Measurements from ENCODE around the gene RSPH1. TPM values are rescaled to one million over a fixed set of nuclear protein-coding genes. Genes with fewer than 3 reads are reported as not detected.

The RSPH1 gene
- total RNA-seq, 2 experiments from 2014 or later = 0.34 to 0.38 TPM

GRCh38 chr21:42437786-42438185 is 58.2 kb downstream of the RSPH1 start:
- Mint-ChIP-seq H3K27me3 (no peaks in the 10 kb centered on the region), H3K36me3 (ENCODE audit: low read depth) (peaks cover 100% of the 10 kb centered on the region), H3K4me1 (ENCODE audit: low read depth) (peaks cover 63% of the 10 kb centered on the region), H3K4me3 (no peak overlapping the region), H3K27ac (peak overlapping the region; percentile 84), H3K9me3 (no peaks in the 10 kb centered on the region)
- ATAC-seq (ENCODE audit: poor library complexity) (no peak), DNase-seq (no peak)
- peaks cover 96% of the 10 kb centered on the region for H3K36me3 ChIP-seq (ENCODE audit: insufficient read depth, low read length)
- no peaks in the 10 kb centered on the region for H3K27me3 ChIP-seq (ENCODE audit: control insufficient read depth in 1 of 2, insufficient read depth in 2 of 2, low read length in 2 of 2)
- TF ChIP-seq CTCF (IDR thresholded peaks at IDR 0.05) = no peak
- H3K4me3 ChIP-seq (ENCODE audit: low read length) = no peak overlapping the region
- no peaks in the 10 kb centered on the region for H3K9me3 ChIP-seq (ENCODE audit: control insufficient read depth in 1 of 2, insufficient read depth in 1 of 2, low read length in 2 of 2)
- peak overlapping the region in 1 of 2 donors; percentile 5 for H3K27ac ChIP-seq (ENCODE audit: low read depth in 1 of 2, low read length in 2 of 2)
- ChIA-PET POLR2A (interaction anchor here (1.1 to 2.2 kb wide), 4 partner anchors 13 to 34 kb away, joined by 3 to 6 read pairs (median 4); partner anchors contain the start of gene UBASH3A), CTCF (interaction anchor here (1.0 kb wide), 1 partner anchor 13 kb away, joined by 3 read pairs; no protein-coding TSS in a partner anchor)
- peaks cover 31% of the 10 kb centered on the region for H3K4me1 ChIP-seq (ENCODE audit: insufficient read depth, low read length)
- intact Hi-C loops (cut with DNase I, micrococcal nuclease) = loop anchor here in 1 of 2 experiments (5.0 kb wide), 1 partner anchor 40 kb away; the partner anchor contains the start of gene TMPRSS3

GRCh38 chr21:42436914-42437313 is 59.1 kb downstream of the RSPH1 start:
- no peak overlapping the region for H3K4me3 Mint-ChIP-seq
- ChIA-PET POLR2A (interaction anchor here (1.8 to 2.2 kb wide), 2 partner anchors 12 to 13 kb away, joined by 4 to 6 read pairs; no protein-coding TSS in a partner anchor), CTCF (interaction anchor here (1.2 kb wide), 1 partner anchor 16 kb away, joined by 3 read pairs; no protein-coding TSS in a partner anchor)
- TF ChIP-seq CTCF (IDR thresholded peaks at IDR 0.05) = no peak
- peaks cover 31% of the 10 kb centered on the region for H3K4me1 ChIP-seq (ENCODE audit: insufficient read depth, low read length)
- H3K27me3 ChIP-seq (ENCODE audit: control insufficient read depth in 1 of 2, insufficient read depth in 2 of 2, low read length in 2 of 2) = no peaks in the 10 kb centered on the region
- H3K9me3 ChIP-seq (ENCODE audit: control insufficient read depth in 1 of 2, insufficient read depth in 1 of 2, low read length in 2 of 2) = peaks cover 0 to 5% of the 10 kb centered on the region in 2 experiments
- peaks cover 100% of the 10 kb centered on the region for H3K36me3 Mint-ChIP-seq (ENCODE audit: low read depth)
- no peaks in the 10 kb centered on the region for H3K9me3 Mint-ChIP-seq
- H3K4me1 Mint-ChIP-seq (ENCODE audit: low read depth) = peaks cover 65% of the 10 kb centered on the region
- H3K36me3 ChIP-seq (ENCODE audit: insufficient read depth, low read length) = peaks cover 96% of the 10 kb centered on the region
- peak overlapping the region; percentile 89 for H3K27ac Mint-ChIP-seq
- H3K4me3 ChIP-seq (ENCODE audit: low read length) = no peak overlapping the region
- ATAC-seq (ENCODE audit: poor library complexity) = no peak
- H3K27me3 Mint-ChIP-seq = no peaks in the 10 kb centered on the region
- H3K27ac ChIP-seq (ENCODE audit: low read depth in 1 of 2, low read length in 2 of 2) = peak overlapping the region in 1 of 2 donors; percentile 5
- DNase-seq = no peak
- intact Hi-C loops (cut with DNase I, micrococcal nuclease) = loop anchor here in 1 of 2 experiments (5.0 kb wide), 1 partner anchor 40 kb away; the partner anchor contains the start of gene TMPRSS3

- DNase-seq (no peak), ATAC-seq (ENCODE audit: poor library complexity) (no peak)
- H3K27ac Mint-ChIP-seq = peak overlapping the region; percentile 89
- peaks cover 100% of the 10 kb centered on the region for H3K36me3 Mint-ChIP-seq (ENCODE audit: low read depth)
- TF ChIP-seq CTCF (IDR thresholded peaks at IDR 0.05) = no peak
- no peak overlapping the region for H3K4me3 ChIP-seq (ENCODE audit: low read length)
- intact Hi-C loops (cut with DNase I, micrococcal nuclease) = loop anchor here in 1 of 2 experiments (5.0 kb wide), 1 partner anchor 39 kb away; the partner anchor contains the start of gene TMPRSS3
- no peaks in the 10 kb centered on the region for H3K9me3 Mint-ChIP-seq
- H3K4me3 Mint-ChIP-seq = no peak overlapping the region
- H3K27me3 Mint-ChIP-seq = no peaks in the 10 kb centered on the region
- peaks cover 0 to 5% of the 10 kb centered on the region in 2 experiments for H3K9me3 ChIP-seq (ENCODE audit: control insufficient read depth in 1 of 2, insufficient read depth in 1 of 2, low read length in 2 of 2)
- H3K27ac ChIP-seq (ENCODE audit: low read depth in 1 of 2, low read length in 2 of 2) = no peak overlapping the region
- ChIA-PET CTCF (interaction anchor here (1.2 kb wide), 1 partner anchor 15 kb away, joined by 3 read pairs; no protein-coding TSS in a partner anchor), POLR2A (interaction anchor here (1.0 to 2.2 kb wide), 3 partner anchors 11 to 32 kb away, joined by 3 to 6 read pairs (median 4); no protein-coding TSS in a partner anchor)
- no peaks in the 10 kb centered on the region for H3K27me3 ChIP-seq (ENCODE audit: control insufficient read depth in 1 of 2, insufficient read depth in 2 of 2, low read length in 2 of 2)
- peaks cover 97% of the 10 kb centered on the region for H3K36me3 ChIP-seq (ENCODE audit: insufficient read depth, low read length)
- peaks cover 34% of the 10 kb centered on the region for H3K4me1 ChIP-seq (ENCODE audit: insufficient read depth, low read length)
- peaks cover 61% of the 10 kb centered on the region for H3K4me1 Mint-ChIP-seq (ENCODE audit: low read depth)
These were observed 60.2 kb downstream of the RSPH1 start for GRCh38 chr21:42435833-42436232.

Measured in CD4-positive, alpha-beta T cell (primary cell).